ENCODE data around the gene ARHGAP22.

The ARHGAP22 gene

DNA sequence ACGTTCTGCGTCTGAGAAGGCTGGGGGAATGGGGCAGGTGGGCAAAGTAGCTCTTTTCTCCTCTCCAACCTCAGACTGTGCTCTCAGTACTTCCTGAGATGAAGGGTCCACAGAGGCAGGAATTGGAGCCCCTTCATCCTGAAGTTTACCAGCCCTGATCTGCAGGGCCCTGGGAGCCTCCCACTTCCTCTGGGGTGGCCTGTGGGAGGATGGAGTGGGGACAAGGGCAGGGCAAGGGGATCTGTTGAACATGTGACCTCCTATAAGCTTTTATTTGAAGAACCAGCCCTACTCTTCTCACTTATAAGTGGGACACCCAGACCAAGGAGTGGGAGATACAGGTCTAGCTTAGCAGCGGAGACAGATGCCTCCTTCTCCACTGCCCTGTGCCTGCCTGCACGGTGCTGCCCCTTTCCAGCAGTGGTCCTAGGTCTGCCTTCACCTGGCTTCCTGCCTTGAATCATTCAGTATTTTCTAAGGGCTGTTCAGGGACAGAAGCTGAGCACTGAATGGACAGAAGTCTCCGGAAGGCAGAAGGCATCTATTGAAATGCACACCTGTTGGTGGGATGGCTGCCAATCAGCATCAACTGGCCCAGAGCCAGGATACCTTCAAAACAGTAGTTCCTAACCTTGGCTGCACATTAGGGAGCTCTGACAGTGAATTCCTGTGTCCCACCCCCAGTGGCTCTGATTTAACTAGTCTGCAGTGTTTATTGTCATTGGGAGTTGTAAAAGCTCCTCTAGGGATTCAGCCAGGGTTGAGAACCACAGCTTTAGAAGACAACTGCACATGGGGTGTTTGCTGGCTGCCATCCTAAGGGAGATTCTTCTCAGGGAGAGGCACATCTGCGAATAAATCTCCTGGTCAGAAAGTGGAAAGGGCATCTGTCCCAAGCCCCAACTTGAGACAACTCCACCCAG lies 2.7 kb upstream of the ARHGAP22 start:
- peak; percentile 30 to 66 (median 54) for DNase-seq

DNA sequence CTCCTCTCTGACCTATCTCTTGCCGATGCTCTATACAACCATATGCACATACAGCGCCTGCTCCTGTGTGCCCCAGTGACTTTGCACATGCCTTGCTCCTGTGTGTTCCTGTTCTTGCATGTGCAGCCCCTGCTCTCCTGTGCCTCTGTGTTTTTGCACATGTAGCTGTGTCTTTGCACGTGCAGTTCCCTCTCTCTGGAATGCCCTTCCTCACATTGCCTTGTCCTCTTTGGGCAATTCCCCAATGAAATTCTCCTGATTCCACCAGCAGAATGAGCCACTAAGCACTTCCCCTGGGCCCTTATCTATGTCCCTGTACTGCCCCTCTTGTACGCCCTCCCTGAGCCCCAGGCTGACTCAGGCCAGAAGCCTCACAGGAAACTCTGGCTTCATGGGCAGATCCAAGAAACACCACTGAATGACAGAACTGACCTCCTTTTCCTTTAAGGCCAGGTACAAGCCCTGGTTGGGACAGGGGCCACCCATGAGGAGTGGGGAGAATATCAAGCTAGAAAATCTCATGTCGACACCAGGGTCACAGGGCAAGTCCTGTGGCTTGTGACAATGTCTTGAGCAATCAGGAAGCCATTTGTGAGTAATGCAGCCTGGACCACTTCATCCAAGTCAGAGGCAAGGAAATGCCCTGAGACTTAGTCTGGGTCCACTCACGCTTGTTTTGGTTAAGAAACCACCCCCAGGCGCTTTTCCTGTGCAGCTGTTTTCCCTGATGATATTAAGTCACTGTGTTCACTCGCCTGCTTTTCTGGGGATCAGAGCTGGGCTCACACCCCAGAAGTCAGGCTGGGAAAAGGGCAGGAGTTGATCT lies 1.9 kb upstream of the ARHGAP22 start:
- peak; percentile 90 to 96 (median 92) for DNase-seq

- DNase-seq, result peak in 2 of 4 experiments; percentile 27 to 40
These were observed 1.1 kb upstream of the ARHGAP22 start for GRCh38 chr10:48605786-48606529.

DNA sequence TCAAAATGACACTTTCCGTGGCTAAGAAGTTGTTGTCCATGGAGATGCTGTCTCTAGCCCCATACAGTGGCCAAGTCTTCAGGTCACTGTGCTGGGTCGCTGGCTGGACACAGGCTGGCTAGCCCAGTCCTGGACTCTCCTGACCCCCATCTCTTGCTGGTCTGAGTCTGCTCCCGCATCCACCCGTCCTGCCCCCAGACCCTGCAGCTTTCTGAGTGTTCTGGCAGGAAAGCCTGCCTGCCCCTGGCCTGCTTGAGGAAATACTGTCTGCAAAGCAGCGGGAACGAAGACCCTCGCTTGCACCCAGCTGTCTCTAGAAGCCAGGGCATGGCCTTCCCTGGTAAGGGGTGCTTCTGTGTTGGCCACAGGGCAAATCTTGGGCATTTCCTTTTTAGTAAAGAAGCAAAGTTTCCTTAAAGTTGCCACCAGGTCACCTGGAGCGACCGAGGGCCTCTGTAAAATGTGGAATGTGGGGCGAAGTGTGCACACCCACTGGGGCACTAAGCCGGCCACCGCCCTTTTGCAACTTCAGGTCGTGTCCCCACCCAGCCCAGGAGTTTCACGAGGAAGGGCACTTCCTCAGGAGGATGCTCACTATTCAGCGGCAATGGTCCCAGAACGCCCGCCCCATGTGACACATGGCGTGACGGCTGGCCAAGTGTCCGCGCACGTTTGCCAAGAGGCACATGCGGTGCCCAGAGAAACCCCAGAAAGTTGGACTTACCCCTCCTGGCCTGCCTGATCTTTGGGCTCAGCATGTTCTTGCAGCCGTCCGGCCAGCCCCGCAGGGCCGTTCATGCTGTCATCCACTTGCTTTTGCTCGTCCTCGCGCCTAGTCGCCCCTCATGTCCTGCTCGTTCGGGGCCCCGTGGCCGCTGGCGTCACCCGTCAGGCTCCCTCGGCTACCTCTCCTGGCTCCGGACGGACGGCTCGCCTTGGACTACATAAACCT lies 558 bp downstream of the ARHGAP22 start:
- DNase-seq, result peak; percentile 66 to 77 (median 75)

DNA sequence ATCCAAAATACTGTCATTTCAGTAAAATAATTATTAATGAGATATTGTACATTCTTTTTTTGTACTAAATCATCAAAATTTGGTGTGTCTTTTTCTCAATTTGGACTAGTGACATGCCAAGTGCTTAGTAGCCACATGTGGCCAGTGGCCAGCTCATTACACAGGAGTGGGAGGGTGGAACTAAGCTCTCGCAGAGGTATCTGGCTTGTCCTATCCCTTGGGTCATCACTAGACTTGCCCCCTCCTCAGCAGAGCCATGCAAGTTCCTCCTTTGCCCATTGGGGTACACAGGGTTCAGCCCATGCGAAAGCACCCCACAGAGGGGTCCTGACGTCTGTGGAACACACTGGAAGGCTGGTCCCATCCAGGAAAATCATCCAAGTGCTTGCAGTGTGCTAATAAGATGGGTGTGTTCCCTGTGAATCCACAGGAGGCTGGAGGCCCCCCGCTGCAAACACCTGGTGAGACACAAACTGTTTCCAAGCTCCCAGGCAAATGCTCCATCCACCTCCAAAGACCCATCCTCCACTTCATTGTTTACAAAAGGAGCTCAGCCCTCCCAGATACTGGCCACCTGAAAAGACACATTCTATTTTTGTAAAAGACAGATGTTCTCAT lies 1.3 kb downstream of the ARHGAP22 start:
- peak in 2 of 4 experiments; percentile 29 to 54 for DNase-seq

DNA sequence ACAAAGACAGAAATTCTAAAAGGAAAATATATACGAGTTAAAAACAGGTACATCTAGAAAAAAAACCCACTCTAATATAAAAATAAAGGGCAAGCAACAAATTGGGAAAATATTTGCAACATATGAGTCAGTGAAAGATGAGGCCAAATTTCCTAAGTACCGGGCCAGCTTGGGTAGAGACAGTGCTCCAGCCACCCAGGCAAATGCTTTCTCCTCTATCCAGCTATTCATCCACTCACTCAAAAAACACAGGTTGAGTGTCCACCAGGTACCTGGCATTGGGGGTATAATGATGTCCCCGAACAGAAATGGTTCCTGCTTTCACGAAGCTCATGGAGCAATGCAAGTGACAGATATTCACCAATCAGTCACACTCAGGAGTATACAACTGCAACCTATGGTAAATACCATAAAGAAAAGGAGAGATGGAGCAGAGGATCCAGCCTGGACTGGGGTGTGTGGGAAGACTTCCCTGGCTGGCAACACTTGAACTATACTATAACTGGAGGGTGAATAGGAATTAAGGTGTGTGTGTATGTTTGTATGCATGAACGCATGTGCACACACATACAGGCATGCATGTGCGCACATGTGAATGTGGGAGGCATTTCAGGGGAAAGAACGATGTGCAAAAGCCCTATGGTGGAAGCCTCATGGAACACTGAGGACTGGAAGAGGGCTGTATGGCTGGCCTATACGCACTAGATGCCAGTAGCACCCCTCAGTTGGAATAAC lies 2.3 kb downstream of the ARHGAP22 start:
- DNase-seq, result no peak

DNA sequence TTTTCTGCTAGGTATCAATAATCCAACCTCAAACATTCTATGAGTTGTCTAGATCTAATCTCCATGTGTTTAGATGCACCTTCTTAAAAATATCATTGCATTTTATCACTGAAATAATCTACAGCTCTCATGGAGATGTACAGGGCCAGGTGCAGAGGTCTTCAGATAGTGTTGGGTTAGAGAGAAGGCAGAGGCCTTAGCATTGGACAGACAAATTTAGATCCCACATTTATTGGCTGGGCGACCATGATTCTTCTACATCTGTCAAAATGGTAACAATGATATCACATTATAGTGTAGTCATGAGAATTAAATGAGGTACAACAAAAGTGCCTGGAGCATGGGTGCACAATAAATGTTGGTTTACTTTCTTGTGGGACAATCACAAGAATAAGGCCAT lies 3.1 kb downstream of the ARHGAP22 start:
- no peak for DNase-seq

DNA sequence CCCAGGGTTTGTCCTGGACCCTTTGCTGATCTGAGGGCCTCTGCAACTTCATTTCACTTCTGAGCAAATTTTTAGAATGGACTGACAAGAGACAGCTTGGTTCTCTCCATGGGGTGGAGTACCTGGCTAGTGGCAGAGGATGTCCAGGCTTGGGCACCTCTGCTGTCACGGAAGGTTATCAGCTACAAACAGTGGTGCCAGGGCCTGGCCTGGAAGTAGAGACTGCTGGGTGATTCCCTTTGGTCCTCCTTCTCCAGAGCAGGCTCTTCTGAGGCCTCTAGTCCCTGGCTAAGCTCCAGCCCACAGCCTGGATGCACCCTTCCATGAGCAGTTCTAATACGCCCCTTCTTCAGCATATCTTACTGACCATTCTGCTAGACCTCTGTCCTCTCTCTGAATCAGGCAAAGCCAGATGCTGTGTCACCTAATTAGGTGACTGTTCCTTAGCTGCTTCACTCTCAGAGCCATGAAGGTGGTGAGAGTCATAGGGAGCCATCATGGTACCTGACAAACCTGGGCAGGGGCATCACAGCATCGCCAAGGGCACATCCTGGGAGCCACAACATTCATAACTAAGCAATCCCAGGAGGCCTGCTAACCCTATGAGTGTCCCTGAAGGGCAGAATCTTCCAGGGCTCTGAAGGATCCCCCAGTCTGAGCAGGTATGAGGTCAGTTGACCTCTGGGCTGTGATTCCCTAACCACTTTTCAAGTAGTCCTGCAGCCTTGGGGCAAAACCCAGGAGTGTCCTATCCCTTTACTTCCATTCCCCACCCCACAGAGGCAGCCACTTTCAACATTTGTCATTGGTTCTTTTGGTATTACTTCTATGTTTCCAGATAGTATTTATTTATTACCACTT lies 4.0 kb downstream of the ARHGAP22 start:
- DNase-seq, result no peak

- DNase-seq, result no peak
These were observed 5.1 kb downstream of the ARHGAP22 start for GRCh38 chr10:48599830-48600134.

GRCh38 chr10:48598936-48599829 lies 5.7 kb downstream of the ARHGAP22 start:
- DNase-seq, result no peak

DNA sequence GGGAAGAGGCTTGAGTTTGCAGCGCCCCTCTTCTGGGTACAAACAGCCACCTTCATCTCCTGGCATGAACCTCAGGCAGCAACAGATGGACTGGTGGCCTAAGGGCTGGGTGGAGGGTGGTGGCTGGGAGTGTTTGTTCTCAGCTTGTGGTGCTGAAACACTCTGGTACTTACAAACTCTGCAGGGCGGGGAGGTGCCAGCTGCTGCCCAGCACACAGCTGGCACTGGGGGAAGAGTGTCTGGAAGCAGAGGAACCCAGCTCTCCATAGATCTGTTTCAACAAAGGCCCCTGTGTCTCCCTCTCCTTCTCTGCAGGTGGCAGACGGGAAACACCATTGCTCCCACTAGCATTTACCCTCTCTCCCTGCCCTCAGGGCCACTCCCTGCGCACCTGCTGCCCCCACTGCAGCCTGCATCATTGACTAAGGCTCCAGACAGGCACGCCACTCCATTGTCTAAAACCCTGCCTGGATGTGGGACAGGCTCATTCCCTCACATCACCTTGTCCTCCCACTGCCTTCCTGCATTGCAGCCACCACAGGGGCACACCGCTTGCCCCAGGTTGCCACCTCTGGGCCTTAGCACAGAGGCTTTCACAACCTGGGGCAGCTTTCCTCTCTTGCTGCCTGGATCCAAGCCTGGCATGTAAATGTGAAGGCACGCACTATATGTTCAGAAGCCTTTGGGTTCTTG lies 6.5 kb downstream of the ARHGAP22 start:
- no peak for DNase-seq

GRCh38 chr10:48595539-48595932 lies 9.3 kb downstream of the ARHGAP22 start:
- no peak for DNase-seq

GRCh38 chr10:48594803-48595538 lies 9.9 kb downstream of the ARHGAP22 start:
- DNase-seq, result no peak

DNA sequence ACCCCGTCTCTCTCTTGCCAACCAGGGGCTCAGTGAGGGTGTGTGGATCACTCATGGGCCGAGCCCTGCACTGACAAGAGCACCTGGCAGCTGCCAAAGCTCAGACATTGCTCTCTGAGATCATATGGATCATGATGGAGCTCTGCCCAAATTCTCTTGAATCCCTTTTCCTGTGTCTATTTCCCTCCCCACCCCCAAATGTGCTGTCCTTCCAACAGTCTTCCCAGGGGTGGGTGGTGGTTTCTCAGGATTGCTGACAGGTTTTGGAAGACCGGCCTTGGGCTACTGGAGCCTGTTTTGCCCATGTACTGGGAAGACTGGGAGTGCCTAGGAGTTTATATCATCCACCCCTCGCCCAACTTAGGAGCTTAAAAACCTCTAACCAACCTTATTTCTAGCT lies 10.5 kb downstream of the ARHGAP22 start:
- no peak for DNase-seq

DNA sequence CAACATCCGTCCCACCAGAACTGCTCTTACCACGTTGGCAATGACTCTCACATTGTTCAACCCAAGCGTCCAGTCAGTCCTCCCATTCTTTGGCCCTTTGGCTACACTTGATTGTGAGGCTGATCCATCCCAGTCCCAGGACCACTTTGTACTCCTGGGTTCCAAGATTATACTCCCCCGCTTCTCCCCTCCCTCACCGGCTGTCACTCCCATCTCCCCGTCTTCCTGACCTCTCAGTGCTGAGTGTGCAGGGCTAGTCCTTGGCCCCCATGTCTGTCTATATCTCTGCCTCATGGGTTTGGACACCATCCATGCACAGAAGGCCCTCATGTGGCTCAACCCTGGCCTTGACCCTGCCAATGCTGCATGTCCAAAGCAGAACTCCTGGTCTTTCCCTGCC lies 12.5 kb downstream of the ARHGAP22 start:
- no peak for DNase-seq

DNA sequence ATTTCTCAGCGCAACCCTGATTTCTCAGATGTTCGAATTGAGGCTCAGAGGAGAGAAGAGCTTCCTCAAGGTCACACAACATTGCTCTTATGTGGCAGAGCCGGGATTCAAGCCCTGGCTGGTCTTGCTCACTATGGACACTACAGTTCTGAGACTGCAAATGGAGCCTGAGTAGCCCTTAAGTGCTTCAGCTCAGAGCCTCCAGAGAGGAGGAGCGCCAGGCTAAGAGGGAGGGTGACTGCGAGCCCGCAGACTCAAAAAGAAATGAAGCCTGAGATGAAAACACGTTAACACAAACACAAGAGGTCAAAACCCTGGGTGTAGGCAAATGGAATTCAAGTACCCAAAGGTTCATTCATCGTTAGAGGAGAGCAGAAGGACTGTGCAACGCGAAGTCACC lies 13.9 kb downstream of the ARHGAP22 start:
- DNase-seq, result no peak

- peak in 2 of 4 experiments; percentile 13 to 27 for DNase-seq
These were observed 15.6 kb downstream of the ARHGAP22 start for GRCh38 chr10:48589266-48589665.

Measured in suppressor macrophage (primary cell).